ENCODE measurements around the gene PTTG1. TPM values are rescaled to one million over a fixed set of nuclear protein-coding genes. Genes with fewer than 3 reads are reported as not detected.

Gene PTTG1
- 212 and 327 TPM in 2 replicates for total RNA-seq

GRCh38 chr5:160421625-160422258 lies at the start of gene PTTG1:
PTTG1 (plus strand) TSS chr5:160421855; CDS start chr5:160422313, 458 bp downstream.

GRCh38 chr5:160399402-160400353 lies 22.0 kb upstream of the PTTG1 start, which contains the start of gene FAM200C:
FAM200C (minus strand) TSS chr5:160400054; CDS start chr5:160395490, 4,564 bp downstream.

GRCh38 chr5:160418561-160419457 lies 2.8 kb upstream of the PTTG1 start, which contains the start of gene SLU7:
SLU7 (minus strand) TSS chr5:160419081; CDS start chr5:160415294, 3,787 bp downstream.

Other genes with a start within 250 kb of the PTTG1 start
- not detected in 2 replicates for gene FABP6, start 192.3 kb upstream of the PTTG1 start, total RNA-seq
- 4.4 and 6.2 TPM in 2 replicates for gene CCNJL, start 109.3 kb upstream of the PTTG1 start, total RNA-seq
- 0.15 TPM in 1 of 2 replicates, not detected in the other for gene C1QTNF2, start 51.2 kb upstream of the PTTG1 start, total RNA-seq
- 2.6 and 6.5 TPM in 2 replicates for gene FAM200C, start 21.8 kb upstream of the PTTG1 start, total RNA-seq
- gene SLU7, start 2.8 kb upstream of the PTTG1 start, total RNA-seq, result 73.1 and 102 TPM in 2 replicates